HepG2 (cell line): ENCODE data around the gene VWA7. TPM values are rescaled to one million over a fixed set of nuclear protein-coding genes. Genes with fewer than 3 reads are reported as not detected.
A peak's percentile ranks its signal among the peaks of the same experiment; 100 is the strongest.

Source experiments
- DNMT1 ChIP-seq: sonication (generic); formaldehyde crosslinking; IDR thresholded peaks from 2 replicates; pipeline ENCODE4 v1.5.1; 2020; ENCODE audit warnings: mild to moderate bottlenecking, missing genetic modification reagents
- DZIP1 ChIP-seq: sonication (generic); formaldehyde crosslinking; IDR thresholded peaks from 2 replicates; pipeline ENCODE4 v1.5.0; 2020; ENCODE audit warnings: mild to moderate bottlenecking, missing genetic modification reagents
- HHEX ChIP-seq: IDR thresholded peaks from 2 replicates; pipeline ENCODE4 v1.6.1; 2016; ENCODE audit warnings: control low read depth
- HMGXB4 ChIP-seq, 2 experiments: sonication (generic) in 1 of 2; formaldehyde crosslinking in 1 of 2; IDR thresholded peaks; 2 replicates each; pipeline versions ENCODE4 v1.4.0 to v1.6.1; 2018 to 2020; ENCODE audit warnings: missing genetic modification reagents in 2 of 2, borderline replicate concordance in 1 of 2, low read depth in 1 of 2, mild to moderate bottlenecking in 1 of 2, missing biosample characterization in 1 of 2
- KLF12 ChIP-seq: sonication (generic); formaldehyde crosslinking; IDR thresholded peaks from 2 replicates; pipeline ENCODE4 v1.4.0; 2020; ENCODE audit warnings: missing genetic modification reagents, borderline replicate concordance
- MYPOP ChIP-seq: sonication (generic); formaldehyde crosslinking; IDR thresholded peaks from 2 replicates; pipeline ENCODE4 v1.8.1; 2023; ENCODE audit warnings: mild to moderate bottlenecking, moderate library complexity, missing genetic modification reagents
- PAF1 ChIP-seq: IDR thresholded peaks from 2 replicates; pipeline ENCODE4 v1.6.1; 2016; ENCODE audit warnings: missing genetic modification reagents, missing compliant biosample characterization
- RAD21 ChIP-seq: fragments of 450-650 bp; formaldehyde crosslinking; IDR thresholded peaks from 2 replicates; pipeline ENCODE4 v1.5.0; 2020; ENCODE audit warnings: mild to moderate bottlenecking
- SIX4 ChIP-seq: sonication (generic); formaldehyde crosslinking; IDR thresholded peaks from 2 replicates; pipeline ENCODE4 v1.4.0; 2020; ENCODE audit warnings: missing genetic modification reagents
- XBP1 ChIP-seq: sonication (generic); formaldehyde crosslinking; IDR thresholded peaks from 2 replicates; pipeline ENCODE4 v1.5.0; 2020; ENCODE audit warnings: missing genetic modification reagents
- ZKSCAN1 ChIP-seq: fragments of 150-350 bp; IDR thresholded peaks from 2 replicates; pipeline ENCODE4 v1.6.1; 2014; ENCODE audit warnings: low read length
- ZNF33A ChIP-seq: sonication (generic); formaldehyde crosslinking; IDR thresholded peaks from 2 replicates; pipeline ENCODE4 v1.5.1; 2020; ENCODE audit warnings: missing genetic modification reagents, mild to moderate bottlenecking, moderate library complexity, borderline replicate concordance
- ZNF441 ChIP-seq: sonication (generic); formaldehyde crosslinking; IDR thresholded peaks from 2 replicates; pipeline ENCODE4 v1.7.0; 2021; ENCODE audit warnings: missing genetic modification reagents, borderline replicate concordance
- ZNF501 ChIP-seq: sonication (generic); formaldehyde crosslinking; IDR thresholded peaks from 2 replicates; pipeline ENCODE4 v1.5.1; 2020; ENCODE audit warnings: mild to moderate bottlenecking, moderate library complexity, missing genetic modification reagents
- ZNF550 ChIP-seq: sonication (generic); formaldehyde crosslinking; IDR thresholded peaks from 2 replicates; pipeline ENCODE4 v1.4.0; 2020; ENCODE audit warnings: mild to moderate bottlenecking, missing genetic modification reagents, borderline replicate concordance
- ZNF674 ChIP-seq: sonication (generic); formaldehyde crosslinking; IDR thresholded peaks from 2 replicates; pipeline ENCODE4 v1.5.0; 2020; ENCODE audit warnings: low read depth, mild to moderate bottlenecking, missing genetic modification reagents
- ZNF879 ChIP-seq: sonication (generic); formaldehyde crosslinking; IDR thresholded peaks from 2 replicates; pipeline ENCODE4 v1.8.1; 2023; ENCODE audit warnings: missing genetic modification reagents
- ZSCAN25 ChIP-seq: sonication (generic); formaldehyde crosslinking; IDR thresholded peaks from 2 replicates; pipeline ENCODE4 v1.8.0; 2022; ENCODE audit warnings: mild to moderate bottlenecking, missing genetic modification reagents
- polyA plus RNA-seq, 8 experiments: library from polyadenylated mRNA; depleted of rRNA in 3 of 8; stranded (reverse) in 7 of 8; unstranded in 1 of 8; fragments of >200 nt; fragmentation: Illumina TruSeq in 4 of 8; extraction: Trizol in 4 of 8; gene quantifications; 2 replicates each; pipeline versions ENCODE4 v1.2.1 to v1.2.3, GENCODE V29; 2011 to 2016; ENCODE audit warnings: low read depth in 4 of 8, missing spikeins in 1 of 8, mixed read lengths in 1 of 8; ENCODE audit not compliant: insufficient read depth in 1 of 8
- total RNA-seq, 5 experiments: library from RNA; depleted of rRNA; stranded (reverse); fragments of >200 nt; fragmentation: Illumina TruSeq; extraction: Trizol; gene quantifications; 2 replicates each; pipeline ENCODE4 v1.2.3, GENCODE V29; 2016; ENCODE audit warnings: low read depth in 1 of 5
- TF ChIP-seq, protein P1 (sequence below): fragments of 450-650 bp; IDR thresholded peaks from 2 replicates; pipeline ENCODE4 v1.6.1; 2017
- TF ChIP-seq, protein P2 (sequence below): sonication (generic); formaldehyde crosslinking; IDR thresholded peaks from 2 replicates; pipeline ENCODE4 v1.5.0; 2020; ENCODE audit warnings: mild to moderate bottlenecking, missing genetic modification reagents

VWA7 gene
- total and polyA plus RNA-seq, 2 of the 13 experiments (the other 11 are each of a cell fraction or from before 2014, with no cell fraction given): 0.86 to 3.3 TPM

DNA sequence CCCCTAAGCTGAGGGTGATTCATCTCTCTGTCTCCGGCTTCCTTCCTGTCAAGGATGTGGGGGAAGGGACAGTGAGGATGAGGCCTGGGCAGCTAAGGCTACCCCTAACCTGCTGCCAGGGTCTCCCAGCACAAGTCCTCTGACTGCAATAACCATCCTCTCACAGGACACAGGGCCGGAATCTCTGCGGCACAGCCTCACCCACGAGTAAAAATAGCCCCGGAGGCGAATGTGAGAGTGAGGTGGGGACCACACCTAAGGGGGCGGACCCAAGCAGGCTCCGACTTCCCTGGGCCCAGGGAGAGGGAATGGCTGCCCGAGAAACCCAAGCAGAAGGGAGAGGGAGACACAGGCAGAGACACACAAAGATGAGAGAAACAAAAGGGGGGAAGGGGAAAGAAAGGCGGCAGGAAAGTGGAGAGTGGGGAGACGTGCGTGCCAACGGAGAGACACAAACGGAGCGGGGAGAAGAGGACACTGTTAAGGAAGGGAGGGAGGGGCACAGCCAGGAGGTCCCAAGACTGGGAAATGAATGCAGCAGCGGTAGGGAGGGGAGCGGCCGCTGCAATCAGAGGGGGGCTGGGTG, 42.2 kb downstream of the VWA7 start (continued):
- TF ChIP-seq, protein P1, sequence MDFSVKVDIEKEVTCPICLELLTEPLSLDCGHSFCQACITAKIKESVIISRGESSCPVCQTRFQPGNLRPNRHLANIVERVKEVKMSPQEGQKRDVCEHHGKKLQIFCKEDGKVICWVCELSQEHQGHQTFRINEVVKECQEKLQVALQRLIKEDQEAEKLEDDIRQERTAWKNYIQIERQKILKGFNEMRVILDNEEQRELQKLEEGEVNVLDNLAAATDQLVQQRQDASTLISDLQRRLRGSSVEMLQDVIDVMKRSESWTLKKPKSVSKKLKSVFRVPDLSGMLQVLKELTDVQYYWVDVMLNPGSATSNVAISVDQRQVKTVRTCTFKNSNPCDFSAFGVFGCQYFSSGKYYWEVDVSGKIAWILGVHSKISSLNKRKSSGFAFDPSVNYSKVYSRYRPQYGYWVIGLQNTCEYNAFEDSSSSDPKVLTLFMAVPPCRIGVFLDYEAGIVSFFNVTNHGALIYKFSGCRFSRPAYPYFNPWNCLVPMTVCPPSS: no peak
- TF ChIP-seq SIX4 (CRISPR knock-in tag) (no peak), ZSCAN25 (CRISPR knock-in tag) (no peak), HMGXB4 (CRISPR knock-in tag; IDR thresholded peaks at IDR 0.05; ENCODE audit: borderline replicate concordance in 1 of 2, low read depth in 1 of 2) (peak in 1 of 2 experiments; percentile 65; a peak in 2 of 4 replicates), KLF12 (peak; percentile 18; the same call in 1 of the 2 replicates), RAD21 (no peak), HHEX (CRISPR knock-in tag) (no peak), DZIP1 (0 out of 2 replicates have a peak, but pooled peaks have one; percentile 75), PAF1 (CRISPR knock-in tag) (no peak), ZNF441 (CRISPR knock-in tag) (0 out of 2 replicates have a peak, but pooled peaks have one; percentile 40), ZNF674 (CRISPR knock-in tag) (no peak), ZNF501 (CRISPR knock-in tag) (0 out of 2 replicates have a peak, but pooled peaks have one; percentile 7), ZNF879 (CRISPR knock-in tag) (0 out of 2 replicates have a peak, but pooled peaks have one; percentile 44), DNMT1 (CRISPR knock-in tag) (peak; percentile 61; the same call in 1 of the 2 replicates), ZNF33A (CRISPR knock-in tag) (no peak), ZNF550 (CRISPR knock-in tag) (no peak), MYPOP (0 out of 2 replicates have a peak, but pooled peaks have one; percentile 45), XBP1 (CRISPR knock-in tag) (no peak), ZKSCAN1 (no peak)
- TF ChIP-seq, protein P2, sequence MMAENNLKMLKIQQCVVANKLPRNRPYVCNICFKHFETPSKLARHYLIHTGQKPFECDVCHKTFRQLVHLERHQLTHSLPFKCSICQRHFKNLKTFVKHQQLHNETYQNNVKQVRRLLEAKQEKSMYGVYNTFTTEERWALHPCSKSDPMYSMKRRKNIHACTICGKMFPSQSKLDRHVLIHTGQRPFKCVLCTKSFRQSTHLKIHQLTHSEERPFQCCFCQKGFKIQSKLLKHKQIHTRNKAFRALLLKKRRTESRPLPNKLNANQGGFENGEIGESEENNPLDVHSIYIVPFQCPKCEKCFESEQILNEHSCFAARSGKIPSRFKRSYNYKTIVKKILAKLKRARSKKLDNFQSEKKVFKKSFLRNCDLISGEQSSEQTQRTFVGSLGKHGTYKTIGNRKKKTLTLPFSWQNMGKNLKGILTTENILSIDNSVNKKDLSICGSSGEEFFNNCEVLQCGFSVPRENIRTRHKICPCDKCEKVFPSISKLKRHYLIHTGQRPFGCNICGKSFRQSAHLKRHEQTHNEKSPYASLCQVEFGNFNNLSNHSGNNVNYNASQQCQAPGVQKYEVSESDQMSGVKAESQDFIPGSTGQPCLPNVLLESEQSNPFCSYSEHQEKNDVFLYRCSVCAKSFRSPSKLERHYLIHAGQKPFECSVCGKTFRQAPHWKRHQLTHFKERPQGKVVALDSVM (CRISPR knock-in tag): no peak
